Measurements from ENCODE around the gene LRMDA.

The LRMDA gene

DNA sequence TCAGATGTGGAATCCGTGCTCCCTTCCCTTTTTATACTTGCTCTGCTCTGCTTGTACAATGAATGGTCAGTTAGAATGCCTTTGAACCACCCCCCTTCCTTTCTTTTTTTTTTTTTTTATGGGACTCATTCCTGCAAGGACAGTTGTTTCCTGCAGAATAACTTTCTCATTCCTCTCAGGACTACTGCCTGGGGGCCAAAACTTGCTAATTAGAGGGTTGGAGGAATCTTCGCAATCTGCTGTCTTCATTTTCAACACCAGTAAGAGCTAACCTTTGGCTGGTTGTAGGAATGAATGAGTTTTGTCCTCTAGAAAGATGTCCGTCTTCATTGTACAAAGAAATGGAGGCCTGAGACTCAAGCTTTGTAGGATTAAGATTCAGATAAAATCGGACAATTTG is 868.1 kb downstream of the LRMDA start:
- no peak for DNase-seq

DNA sequence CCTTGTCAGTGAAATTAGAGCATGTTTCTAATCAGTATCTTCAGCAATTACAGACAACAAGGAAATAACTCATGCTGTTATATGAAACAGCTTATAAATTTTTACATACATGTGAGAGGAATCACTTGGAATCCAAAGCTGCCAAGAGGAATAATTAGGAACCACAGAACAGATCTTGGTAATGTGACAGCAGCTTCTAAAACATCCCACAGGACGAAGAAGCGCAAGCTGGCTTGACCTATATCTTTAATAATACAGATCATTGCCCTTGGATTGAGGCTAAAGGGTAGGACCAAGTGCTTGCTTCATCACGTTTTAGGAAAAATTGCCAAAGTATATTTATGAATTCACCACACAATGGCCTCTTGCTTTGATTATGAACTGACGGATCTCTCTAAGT is 869.8 kb downstream of the LRMDA start:
- no peak for DNase-seq

DNA sequence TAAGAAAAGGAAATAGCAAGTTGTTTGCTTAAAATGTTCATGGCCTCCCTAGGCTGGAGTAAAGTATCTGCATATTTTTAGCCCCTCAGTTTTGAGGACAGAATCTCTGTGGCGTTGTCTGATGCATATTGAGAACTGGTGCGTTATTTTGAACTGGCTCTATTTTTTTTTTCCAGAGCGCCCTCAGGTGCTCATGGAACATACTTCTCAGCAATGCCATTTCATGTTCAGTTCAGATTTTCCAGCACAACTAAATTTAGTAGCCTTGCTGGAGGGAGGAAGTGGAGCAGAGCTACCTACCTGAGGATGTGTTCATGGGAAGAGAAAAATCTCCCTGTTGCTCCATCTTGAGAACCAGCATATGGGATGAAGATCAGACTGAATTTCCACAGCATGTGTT is 870.5 kb downstream of the LRMDA start:
- peak; percentile 22 to 57 for DNase-seq

DNA sequence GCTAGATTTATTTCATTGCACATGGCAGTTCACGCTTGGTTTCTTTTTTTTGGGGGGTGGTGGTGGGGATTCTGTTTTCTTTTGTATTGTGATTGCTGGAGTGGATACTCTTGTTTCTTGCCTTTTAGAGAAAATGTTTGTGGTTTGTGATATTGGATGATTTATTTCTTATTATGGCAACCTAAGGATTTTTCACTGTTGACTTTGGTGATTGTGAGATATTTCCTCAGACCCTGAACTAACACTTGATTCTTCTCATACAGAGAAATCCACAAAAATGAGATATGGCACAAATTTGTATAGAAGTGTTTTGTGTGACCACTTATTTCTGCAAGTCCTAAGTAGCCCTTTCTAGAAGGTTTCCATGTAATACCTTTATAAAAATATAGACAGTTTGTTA is 871.1 kb downstream of the LRMDA start:
- no peak for DNase-seq

DNA sequence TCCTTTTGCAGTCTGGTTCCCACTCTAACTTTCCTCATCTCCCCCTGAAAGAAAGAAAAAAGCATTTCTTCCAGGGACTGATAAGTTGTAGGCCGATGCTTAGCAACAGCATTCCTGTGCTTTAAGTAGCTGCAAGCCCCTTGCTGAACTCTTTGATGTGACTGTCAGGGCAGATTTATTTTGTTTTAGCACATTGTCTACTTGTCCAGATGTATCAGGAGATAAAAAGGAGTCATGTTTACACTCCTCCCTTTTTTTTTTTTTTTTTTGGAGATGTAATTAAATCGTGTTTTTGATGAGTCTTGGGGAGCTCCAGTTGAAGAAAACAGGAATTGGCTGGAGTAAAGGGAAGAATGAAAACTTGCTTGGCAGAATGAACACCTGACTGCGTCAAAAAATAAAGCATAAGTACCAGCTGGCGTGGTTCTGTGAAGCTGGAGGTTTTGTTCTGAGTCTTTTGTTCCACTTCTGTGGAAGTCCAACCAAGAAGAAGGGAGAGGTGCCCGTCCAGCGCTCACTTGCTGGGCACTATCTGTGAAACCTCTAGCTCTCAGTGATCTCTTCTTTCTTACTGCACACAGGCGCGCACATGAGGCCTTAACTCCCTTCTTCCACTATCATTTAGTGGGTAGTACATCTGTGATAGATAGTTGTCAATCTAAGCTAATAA is 871.7 kb downstream of the LRMDA start:
- no peak for DNase-seq

DNA sequence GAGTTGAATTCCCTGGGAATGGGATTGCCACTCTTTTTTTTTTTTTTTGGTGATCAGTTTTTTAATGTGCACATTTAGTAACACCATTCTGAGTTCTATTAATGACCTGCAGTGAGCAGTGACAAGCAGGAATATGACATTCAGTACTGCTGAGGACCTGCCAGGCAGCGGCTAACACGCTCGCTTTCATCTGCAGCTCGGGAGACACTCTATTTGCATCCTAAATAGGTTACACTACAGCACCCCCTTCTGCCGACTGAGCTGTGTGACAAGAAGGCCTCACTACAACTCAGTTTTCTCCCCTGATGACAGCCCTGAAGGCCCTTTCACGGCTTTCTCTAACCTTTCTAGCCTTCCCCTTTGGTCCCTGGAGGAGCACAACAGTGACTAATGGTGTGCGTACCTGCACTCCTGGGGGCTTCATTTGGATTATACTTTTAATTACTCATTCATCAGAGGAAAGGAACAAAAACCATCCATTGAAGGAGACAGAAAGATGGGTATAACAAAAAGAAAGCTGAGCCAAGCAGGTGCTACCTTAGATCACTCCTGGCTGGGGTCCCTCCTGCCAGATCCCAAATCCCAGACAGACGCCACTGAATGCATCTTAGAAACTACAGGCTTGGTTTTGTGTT is 872.4 kb downstream of the LRMDA start:
- DNase-seq, result peak; percentile 74 to 88

DNA sequence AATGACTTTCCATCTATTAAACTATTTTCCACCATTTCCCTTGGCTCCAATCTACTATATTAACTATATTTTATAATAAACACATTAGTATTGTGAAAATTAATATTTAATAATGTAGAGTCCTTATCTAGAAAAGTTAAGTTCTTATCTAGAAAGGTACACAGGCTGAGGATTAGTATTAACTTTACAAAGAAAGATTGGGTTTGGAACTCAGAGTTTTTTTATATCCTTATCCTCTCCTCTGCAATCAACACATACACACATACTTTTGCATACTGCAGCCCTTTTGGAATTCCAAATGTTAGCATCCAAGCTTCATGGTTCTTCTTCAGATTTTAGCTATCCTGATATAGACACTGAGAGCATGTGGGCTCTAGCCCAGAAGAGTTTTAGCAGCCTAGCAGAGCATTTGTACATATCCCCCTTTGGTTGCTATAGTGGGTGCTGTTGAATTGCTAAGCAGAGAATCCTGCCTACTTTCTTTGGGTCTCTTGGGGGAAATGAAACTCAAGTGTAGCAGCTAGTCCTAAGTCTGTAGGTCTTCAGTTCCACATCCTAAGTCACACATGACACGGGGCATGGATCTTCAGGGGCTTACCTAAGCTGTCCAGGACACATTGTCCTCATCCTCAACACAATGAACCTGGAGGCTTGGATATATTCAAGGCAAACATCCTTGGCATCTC is 874.6 kb downstream of the LRMDA start:
- DNase-seq, result no peak

DNA sequence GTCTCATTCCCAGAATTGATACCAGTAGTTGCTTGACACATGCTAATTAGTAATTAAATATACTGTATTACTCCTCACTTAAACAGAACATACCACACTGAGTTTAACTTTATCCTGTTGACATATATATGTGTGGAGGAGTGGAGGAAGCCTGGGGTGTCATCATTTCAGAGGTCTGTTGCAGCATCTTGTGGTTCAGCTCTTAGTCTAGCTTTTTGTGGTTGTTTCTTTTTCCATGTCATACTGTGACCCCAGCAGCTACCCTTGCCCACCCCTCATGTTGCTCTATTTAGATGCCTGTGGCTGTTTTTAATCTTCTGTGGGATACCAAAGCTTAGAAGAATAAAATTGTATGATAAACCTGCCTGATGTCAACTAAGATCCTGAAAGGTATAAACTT is 875.4 kb downstream of the LRMDA start:
- DNase-seq, result no peak

DNA sequence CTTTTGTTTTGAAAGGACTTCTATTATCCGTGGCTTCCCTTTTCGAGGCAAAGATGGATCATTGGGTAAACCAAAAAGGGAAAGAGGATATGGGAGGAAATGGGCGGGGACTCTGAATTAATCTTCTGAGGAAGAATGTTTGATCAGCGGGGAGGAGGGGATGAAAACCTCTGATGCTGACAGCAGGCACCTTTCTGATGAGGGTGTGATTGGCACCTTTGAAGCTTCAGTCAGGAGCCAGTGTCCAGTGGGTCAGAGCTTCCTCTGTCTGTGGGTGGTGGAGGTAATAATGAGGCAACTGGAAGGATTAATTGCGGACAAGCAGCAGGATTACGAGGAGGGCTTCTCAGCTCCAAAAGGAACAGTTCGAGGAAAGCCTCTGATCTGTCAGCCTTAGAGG is 877.6 kb downstream of the LRMDA start:
- DNase-seq, result no peak

DNA sequence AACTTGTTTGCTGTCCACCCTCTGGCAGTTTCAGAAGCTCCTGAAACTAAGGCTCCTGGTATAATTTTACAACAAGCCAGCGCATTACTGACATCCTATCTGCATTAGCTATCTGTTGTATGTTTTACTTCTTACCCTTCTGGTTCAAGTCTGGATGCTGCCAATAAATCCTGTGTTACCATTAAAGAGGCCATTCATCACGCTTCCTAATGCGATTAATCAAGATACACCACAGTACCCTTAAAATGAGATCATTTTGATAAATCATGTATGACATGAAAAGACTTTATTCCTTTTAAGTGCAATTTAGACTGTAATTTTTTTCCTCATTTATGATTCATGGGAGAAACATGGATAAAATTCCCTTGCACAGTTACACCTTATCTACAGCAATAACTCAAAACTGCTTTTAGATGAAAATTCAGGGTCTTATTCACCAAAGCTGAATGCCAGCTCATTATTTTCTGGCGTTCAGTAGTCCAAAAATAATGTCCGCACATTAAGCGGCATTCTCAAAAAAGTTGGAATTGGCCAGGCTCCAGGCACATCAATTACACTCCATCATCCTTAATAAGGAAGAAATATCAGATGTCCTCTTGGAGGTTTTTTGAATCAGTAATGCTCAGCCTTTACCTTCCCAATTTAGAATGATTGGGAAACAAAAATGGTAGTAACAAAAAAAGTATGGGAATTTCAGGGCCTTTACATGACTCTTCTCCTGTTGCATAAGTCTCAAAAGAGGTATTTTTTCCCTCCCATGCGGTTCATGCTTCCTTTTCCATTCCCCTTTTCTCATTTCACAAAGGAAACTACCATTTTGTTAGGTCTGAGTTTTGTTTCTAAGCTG is 878.5 kb downstream of the LRMDA start:
- no peak for DNase-seq

DNA sequence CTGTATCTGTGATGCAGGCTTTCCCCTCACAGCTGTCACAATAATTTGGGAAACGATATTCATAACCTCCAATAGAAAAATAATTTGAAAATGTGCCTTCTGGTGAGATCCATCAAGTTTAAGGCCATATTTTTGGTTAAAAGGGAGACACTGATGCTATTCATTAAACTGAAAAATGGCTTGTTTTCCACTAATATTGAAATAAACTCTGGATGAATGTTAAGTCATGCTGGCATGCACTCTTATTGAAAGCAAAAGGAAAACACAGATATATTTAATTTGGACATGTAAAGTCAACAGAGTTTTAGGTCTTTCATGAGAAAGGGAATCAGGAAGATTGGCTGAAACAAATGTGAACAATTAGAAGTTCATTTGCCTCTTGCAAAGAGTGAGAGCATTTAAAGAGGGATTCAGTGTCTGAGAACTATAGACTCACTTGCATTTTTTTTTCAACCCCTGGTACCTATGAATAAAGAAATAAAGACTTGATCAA is 879.2 kb downstream of the LRMDA start:
- DNase-seq, result no peak

DNA sequence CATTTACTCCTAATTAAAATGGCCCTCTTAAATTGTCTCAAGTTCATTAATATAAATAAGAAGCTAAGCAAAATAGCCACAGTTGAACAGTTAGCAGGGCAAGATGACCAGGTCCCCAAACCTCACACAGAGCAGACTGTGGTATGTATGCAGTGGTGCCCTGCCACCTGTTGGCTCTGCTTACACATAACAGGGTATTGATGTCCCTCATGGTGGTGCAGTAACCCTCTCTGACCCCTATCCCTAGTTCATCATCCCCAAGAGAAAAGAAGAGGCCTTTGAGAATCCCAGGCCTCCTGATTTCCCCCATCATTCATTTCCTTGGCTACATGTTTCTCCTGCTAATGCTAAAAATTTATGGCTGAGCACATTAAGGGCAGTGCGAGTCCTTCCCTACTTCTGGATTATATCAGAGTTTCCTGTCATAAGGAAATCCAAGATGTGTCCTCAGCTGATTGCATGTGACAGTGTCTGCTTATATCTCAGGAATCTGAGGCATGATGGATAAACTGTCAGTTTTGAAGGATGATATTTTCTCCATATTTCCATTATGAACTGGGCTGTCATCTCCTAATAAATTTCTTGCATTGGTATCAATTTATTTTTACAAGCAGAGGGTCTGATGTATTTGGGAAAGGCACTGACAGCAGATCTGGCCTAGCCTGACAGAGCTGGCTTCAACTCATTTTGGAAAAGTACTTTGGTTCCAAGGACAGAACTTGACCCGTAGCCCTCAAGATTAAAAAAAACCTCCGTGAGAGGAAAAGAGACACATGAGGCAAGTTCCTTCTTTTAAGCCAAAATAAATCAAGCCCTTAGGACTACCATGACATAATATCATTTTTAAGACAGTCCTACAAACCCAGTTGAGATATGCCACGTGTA is 880.6 kb downstream of the LRMDA start:
- DNase-seq, result peak in 1 of 2 experiments; percentile 26

DNA sequence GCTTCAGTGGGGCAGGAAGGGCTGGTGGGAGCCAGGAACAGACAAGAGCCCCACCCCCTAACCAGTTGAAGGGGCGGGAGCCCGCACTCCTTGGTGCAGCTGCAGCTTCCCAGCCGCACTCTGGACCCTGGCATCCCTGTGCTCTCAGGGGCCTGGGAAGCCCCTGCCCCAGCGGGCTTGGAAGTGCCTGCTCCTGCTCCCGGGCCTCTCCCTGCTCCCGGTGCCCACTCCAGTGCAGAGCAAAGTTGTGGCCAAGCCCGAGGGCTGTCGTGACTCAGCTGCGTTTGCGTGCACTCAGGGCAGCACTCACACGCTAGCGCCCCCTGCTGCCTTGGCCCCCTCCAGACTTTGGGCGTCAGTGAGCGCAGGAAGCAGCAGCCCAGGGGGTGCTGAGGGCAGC is 883.8 kb downstream of the LRMDA start:
- no peak for DNase-seq

DNA sequence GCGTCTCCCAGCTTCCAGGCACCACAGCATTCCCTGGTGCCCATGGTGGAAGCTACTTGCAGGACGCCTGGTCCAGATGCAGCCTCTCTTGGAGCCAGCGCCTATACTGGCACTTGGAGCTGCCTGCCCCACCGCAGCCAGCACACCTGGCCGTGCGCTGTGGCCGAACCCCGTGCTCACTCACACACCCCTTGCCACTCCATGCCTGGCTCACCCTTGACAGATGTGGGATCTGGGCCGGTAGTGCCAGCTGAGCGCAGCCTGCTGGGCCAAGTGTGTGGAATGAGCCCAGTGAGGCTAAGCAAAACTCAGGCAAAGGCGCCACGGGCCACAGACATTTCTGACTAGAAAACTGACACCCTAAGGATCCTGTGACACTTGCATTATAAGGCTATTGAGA is 884.8 kb downstream of the LRMDA start:
- DNase-seq, result no peak

DNA sequence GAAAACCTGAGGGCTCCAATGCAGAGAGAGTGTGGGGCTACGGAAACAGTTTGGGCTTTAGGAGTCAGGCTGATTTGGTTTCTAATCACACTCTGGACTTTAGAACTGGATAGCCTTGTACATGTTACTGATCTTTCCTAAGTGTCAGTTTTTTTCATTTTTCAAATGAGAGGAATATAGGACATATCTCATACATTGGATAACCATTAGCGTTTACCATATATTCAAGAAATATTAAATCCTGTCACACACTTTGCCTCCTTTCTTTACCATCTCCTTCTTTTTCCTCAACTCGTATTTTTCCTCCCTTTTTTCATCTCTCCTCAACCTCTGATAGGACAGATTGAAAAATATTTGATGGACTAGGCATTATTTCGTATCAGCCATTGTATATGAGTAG is 885.7 kb downstream of the LRMDA start:
- DNase-seq, result no peak

DNA sequence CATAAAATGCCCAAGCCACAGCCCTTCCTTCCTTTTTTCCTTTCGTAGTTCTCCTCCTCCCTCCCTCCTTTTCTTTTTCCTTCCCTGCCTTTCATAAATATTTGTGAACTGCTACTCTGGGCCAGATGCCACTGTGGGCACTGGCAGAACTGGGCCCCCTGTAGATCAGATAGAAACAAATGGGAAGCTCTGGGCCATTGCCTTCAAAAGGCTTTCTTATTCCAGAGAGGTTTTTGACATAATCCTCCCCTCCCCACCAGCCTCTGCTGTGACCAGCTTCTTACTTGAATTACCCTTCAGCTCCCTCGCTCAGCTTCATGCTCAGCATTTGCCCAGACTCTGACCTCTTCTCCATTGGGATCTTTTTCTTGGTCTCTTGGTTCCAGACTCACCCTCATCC is 886.8 kb downstream of the LRMDA start:
- no peak for DNase-seq

DNA sequence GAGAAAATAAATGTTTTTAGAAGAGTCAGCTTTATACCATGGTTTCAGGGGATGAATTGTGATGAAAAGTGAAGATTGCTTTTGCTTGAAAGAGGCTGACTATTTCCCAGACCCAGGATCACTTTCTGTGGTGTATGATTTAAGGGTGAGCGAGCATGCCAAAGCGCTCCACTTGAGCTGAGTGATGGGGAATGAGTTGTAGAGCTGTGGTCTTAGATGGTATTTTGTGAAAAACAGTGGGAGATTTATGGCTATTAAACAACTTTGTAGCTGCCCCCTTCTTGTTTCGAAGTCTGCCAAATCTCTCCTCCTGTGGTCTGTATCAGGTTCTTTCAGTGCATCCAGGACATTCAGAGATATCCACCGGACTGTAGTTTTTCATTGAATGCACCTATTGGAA is 888.2 kb downstream of the LRMDA start:
- no peak for DNase-seq

DNA sequence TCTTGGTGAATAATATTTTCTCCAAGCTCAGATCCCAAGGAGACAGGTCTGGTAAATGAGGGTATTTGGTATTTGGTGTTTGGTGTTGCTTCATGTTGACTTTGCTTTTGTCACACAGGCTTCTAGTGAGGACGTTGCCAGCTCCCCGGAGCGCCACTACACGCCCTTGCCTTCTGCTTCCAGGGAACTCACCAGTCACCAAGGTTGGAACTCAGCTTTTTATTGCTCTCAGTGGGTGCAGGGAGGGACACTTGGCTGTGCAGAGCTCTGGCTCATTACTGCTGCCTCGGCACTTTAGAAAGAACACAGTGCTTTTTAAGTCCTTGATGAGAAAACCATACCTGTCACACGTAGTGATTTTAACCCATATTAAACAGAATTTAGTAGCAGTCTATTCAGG is 892.9 kb downstream of the LRMDA start:
- DNase-seq, result no peak

DNA sequence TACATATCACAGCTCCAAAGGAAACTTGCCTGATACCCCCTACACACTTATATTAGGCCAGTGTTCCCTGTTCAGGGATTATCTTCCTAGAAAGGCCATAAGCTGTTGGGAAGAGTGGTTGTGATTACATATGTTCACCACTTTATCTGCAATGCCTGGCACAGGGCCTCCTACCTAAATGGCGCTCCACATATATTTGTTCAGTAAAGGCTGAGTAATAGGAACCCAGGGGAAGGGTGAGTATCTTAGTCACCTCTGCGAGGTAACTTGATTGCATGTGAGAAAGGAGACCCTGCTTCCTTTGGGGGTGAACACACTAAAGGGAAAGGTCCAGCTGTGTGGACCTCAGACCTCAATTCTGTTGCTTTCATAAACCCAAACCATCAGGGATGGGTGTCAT is 896.0 kb downstream of the LRMDA start:
- no peak for DNase-seq

DNA sequence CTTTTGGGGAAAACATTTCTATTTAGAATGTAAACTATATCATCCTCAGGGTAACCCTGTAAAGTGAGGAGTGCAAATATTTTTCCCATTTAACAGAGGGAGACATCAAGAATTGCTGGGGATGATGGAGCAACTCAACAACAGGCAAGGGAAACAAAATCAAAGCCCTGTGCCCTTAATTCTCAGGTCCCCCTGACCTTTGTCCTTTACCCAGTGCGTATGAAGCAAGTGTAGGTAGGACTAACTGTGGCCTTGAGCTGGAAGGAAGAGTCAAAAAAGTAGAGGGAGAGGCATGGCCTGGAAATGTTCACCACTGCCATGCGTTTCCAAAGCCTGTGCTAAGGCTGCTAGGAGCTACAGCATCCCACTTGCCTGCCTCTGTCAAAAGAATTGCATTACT is 896.9 kb downstream of the LRMDA start:
- DNase-seq, result no peak

DNA sequence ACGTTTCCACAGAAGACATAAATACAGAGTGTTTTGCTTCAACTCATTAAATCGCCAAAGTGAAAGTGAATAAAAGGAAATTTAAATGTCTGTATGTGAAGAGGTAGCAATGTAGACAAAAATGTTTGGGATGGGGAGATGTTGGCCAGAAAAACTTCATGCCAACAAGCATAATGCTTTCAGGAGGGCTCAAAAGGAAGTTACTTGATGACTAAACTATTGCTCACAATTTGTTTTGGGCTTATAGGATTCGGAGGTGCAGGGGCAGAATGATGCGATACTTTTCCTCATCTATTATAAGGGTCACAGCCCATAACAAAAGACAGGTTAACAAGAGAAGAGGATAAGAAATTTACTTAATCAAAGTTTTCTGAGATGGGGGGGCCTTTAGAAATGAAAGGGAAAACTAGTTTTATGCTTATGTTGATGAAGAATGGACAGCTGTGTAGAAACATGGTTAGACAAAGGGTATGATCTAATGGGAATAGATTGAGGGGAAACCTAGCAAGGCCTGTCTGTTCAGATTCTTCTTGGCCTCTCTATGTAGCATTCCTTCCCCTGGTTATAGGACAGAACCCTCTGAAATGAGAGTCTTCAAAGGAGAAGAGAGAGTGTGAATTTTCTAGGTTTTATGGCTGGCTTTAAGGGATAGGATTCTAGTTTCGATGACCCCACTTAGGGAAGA is 898.6 kb downstream of the LRMDA start:
- DNase-seq, result no peak

DNA sequence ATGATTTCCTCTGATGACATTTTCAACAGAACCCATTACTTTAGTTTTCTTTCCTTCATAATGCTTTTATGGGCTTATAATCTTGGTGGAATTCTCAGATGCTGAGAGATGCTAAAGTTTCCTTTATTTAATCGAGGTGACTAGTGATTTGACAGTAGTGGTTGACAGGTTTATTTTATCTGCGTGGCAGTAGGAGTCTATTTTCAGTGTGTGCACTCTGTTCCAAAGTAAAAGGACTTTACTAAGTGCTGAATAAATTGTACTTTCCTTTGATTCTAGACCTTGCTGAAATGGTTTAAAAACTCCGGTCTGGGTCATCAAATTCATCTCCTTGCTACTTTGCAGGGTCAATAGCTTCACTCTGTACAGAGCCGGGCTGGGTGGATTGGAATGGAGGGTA is 900.3 kb downstream of the LRMDA start:
- no peak for DNase-seq

Data from NCI-H526 (cell line).